RWPE2 (cell line): ENCODE measurements around the gene IL23R.

ENCODE experiments used
- ATAC-seq: fragments of 200-7000 bp; cut with Tn5 transposase; 3 replicates; pipeline ENCODE4 v1.9.1; 2021; ENCODE audit warnings: low read depth
- DNase-seq: peaks from one replicate; pipeline ENCODE4 v3.0.0-alpha.2; 2020; ENCODE audit warnings: low spot score
- H3K27ac ChIP-seq: fragments of 450-650 bp; 2 replicates; pipeline ENCODE4 v1.5.1; 2017; ENCODE audit warnings: mild to moderate bottlenecking; ENCODE audit not compliant: poor library complexity, severe bottlenecking
- H3K27me3 ChIP-seq: fragments of 250-450 bp; sonication (Bioruptor Pico); 2 replicates; pipeline ENCODE4 v1.5.1; 2021; ENCODE audit warnings: mild to moderate bottlenecking, moderate library complexity; ENCODE audit not compliant: insufficient read depth, poor library complexity, severe bottlenecking
- H3K36me3 ChIP-seq: fragments of 250-450 bp; sonication (Bioruptor Pico); 2 replicates; pipeline ENCODE4 v1.5.1; 2020; ENCODE audit warnings: low read depth, mild to moderate bottlenecking, moderate library complexity
- H3K4me1 ChIP-seq: fragments of 250-450 bp; sonication (Bioruptor Pico); 2 replicates; pipeline ENCODE4 v1.5.1; 2021; ENCODE audit warnings: mild to moderate bottlenecking, moderate library complexity; ENCODE audit not compliant: insufficient read depth, poor library complexity, severe bottlenecking
- H3K4me3 ChIP-seq: fragments of 250-450 bp; sonication (Bioruptor Pico); 2 replicates; pipeline ENCODE4 v1.5.1; 2021; ENCODE audit warnings: mild to moderate bottlenecking, moderate library complexity; ENCODE audit not compliant: severe bottlenecking
- H3K9me3 ChIP-seq: fragments of 250-450 bp; sonication (Bioruptor Pico); 2 replicates; pipeline ENCODE4 v1.5.1; 2021; ENCODE audit warnings: mild to moderate bottlenecking, moderate library complexity; ENCODE audit not compliant: severe bottlenecking
- CTCF ChIP-seq: fragments of 450-650 bp; IDR thresholded peaks from one replicate; pipeline ENCODE4 v1.5.1; 2017; ENCODE audit warnings: mild to moderate bottlenecking, moderate library complexity; ENCODE audit not compliant: poor library complexity, severe bottlenecking

The IL23R gene

GRCh38 chr1:67148516-67149178 is 17.6 kb upstream of the IL23R start:
- Histone ChIP-seq H3K4me1 (no peaks in the 10 kb centered on the region), H3K27ac (no peak overlapping the region), H3K27me3 (no peaks in the 10 kb centered on the region), H3K9me3 (no peaks in the 10 kb centered on the region), H3K4me3 (no peak overlapping the region), H3K36me3 (no peaks in the 10 kb centered on the region)
- no peak for TF ChIP-seq CTCF
- DNase-seq (no peak), ATAC-seq (peak; percentile 15; the same call in 1 of the 3 replicates)

GRCh38 chr1:67149179-67149770 is 17.0 kb upstream of the IL23R start:
- no peak for DNase-seq
- Histone ChIP-seq H3K27me3 (no peaks in the 10 kb centered on the region), H3K4me3 (no peak overlapping the region), H3K9me3 (no peaks in the 10 kb centered on the region), H3K4me1 (no peaks in the 10 kb centered on the region), H3K27ac (no peak overlapping the region), H3K36me3 (no peaks in the 10 kb centered on the region)
- peak; percentile 93 for ATAC-seq
- peak; percentile 88 for TF ChIP-seq CTCF

- no peaks in the 10 kb centered on the region for H3K4me1 ChIP-seq
- H3K27ac ChIP-seq: no peak overlapping the region
- H3K9me3 ChIP-seq: no peaks in the 10 kb centered on the region
- no peak overlapping the region for H3K4me3 ChIP-seq
- H3K36me3 ChIP-seq: no peaks in the 10 kb centered on the region
- ATAC-seq (no peak), DNase-seq (no peak)
- H3K27me3 ChIP-seq: no peaks in the 10 kb centered on the region
- no peak for TF ChIP-seq CTCF
Observed at GRCh38 chr1:67150931-67151330, 15.3 kb upstream of the IL23R start.

- Histone ChIP-seq H3K9me3 (no peaks in the 10 kb centered on the region), H3K27me3 (no peaks in the 10 kb centered on the region), H3K36me3 (no peaks in the 10 kb centered on the region), H3K4me1 (peaks cover 8% of the 10 kb centered on the region), H3K27ac (no peak overlapping the region), H3K4me3 (no peak overlapping the region)
- DNase-seq (no peak), ATAC-seq (no peak)
- TF ChIP-seq CTCF: no peak
Observed at GRCh38 chr1:67158401-67158800, 7.9 kb upstream of the IL23R start.

- DNase-seq: no peak
- no peak for TF ChIP-seq CTCF
- Histone ChIP-seq H3K36me3 (no peaks in the 10 kb centered on the region), H3K27ac (no peak overlapping the region), H3K9me3 (no peaks in the 10 kb centered on the region), H3K27me3 (no peaks in the 10 kb centered on the region), H3K4me1 (peaks cover 8% of the 10 kb centered on the region), H3K4me3 (no peak overlapping the region)
- ATAC-seq: peak; percentile 35; the same call in 1 of the 3 replicates
Observed at GRCh38 chr1:67159233-67159632, 7.0 kb upstream of the IL23R start.
